Calu3 (cell line): ENCODE data around the gene SLIT1. TPM values are rescaled to one million over a fixed set of nuclear protein-coding genes. Genes with fewer than 3 reads are reported as not detected.

Experiments used
- BruUV-seq: library from RNA; stranded (reverse); fragments of 400-500 nt; replicated peaks from 2 replicates; lab custom pipeline; 2021; lab: Mats Ljungman, UMichigan
- CTCF ChIA-PET: fragments of 300-600 bp; sonication (Branson Sonifier 250); formaldehyde crosslinking; loops from one replicate; lab custom pipeline; 2022; ENCODE audit warnings: antibody characterized with exemption; lab: Charles Lee
- DNase-seq: peaks from one replicate; pipeline ENCODE4 v3.0.0; 2022
- H3K27ac Mint-ChIP-seq: one replicate; pipeline ENCODE4 v1.8.0; 2022; ENCODE audit warnings: mixed read lengths; ENCODE audit not compliant: unreplicated experiment
- H3K27me3 Mint-ChIP-seq: one replicate; pipeline ENCODE4 v1.8.0; 2022; ENCODE audit warnings: mixed read lengths; ENCODE audit not compliant: unreplicated experiment
- H3K36me3 Mint-ChIP-seq: one replicate; pipeline ENCODE4 v1.8.0; 2022; ENCODE audit warnings: mild to moderate bottlenecking, moderate library complexity, mixed read lengths; ENCODE audit not compliant: insufficient read depth, unreplicated experiment
- H3K4me1 Mint-ChIP-seq: one replicate; pipeline ENCODE4 v1.8.0; 2022; ENCODE audit warnings: mild to moderate bottlenecking, low read depth, mixed read lengths; ENCODE audit not compliant: unreplicated experiment
- H3K4me3 Mint-ChIP-seq: one replicate; pipeline ENCODE4 v1.8.0; 2022; ENCODE audit warnings: mild to moderate bottlenecking, low read depth, moderate library complexity, mixed read lengths; ENCODE audit not compliant: unreplicated experiment
- H3K9me3 Mint-ChIP-seq: one replicate; pipeline ENCODE4 v1.8.0; 2022; ENCODE audit warnings: low read depth, mixed read lengths; ENCODE audit not compliant: unreplicated experiment
- intact Hi-C: fragments of 100-400 bp; cut with micrococcal nuclease; formaldehyde crosslinking; loops from one replicate; pipeline ENCODE4 v1.10.0; 2022; ENCODE audit not compliant: unreplicated experiment
- total RNA-seq: library from RNA; stranded (reverse); gene quantifications from 2 replicates; pipeline ENCODE4 v1.2.3, GENCODE V29; 2022
- TF ChIP-seq, protein P1 (sequence below): fragments of 200-600 bp; IDR thresholded peaks from one replicate; pipeline ENCODE4 v1.8.0; 2022; ENCODE audit warnings: antibody characterized with exemption; ENCODE audit not compliant: unreplicated experiment

Gene SLIT1
- total RNA-seq, 1 experiment from 2014 or later: not detected

DNA sequence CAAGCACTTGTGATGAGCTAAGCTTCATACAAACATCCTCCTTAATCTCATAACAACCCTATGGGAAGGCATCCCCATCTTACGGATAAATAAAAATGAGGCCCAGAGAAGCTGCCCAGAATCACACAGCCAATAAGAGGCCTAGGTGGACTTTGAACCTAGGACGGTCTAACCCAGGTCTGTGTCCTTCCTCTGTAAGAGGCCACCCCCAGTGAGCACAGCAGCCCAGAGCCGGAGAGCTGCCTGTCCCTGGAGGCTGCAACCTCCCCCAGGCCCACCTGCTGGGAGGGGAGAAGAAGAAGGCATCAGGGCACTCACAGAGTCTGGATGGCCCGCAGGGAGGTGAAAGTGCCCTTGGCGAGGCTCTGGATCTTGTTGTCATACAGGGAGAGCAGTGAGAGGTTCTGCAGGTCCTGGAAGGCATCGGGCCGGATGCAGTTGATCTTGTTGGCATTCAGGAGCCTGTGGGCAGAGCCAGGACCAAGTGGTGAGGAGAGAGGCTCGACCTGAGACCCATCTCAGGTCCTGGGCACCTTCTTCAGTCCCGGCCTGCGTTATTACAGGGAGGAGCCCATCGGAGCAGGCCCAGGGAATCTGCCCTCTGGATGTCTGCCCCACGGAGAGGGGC, 129.6 kb downstream of the SLIT1 start:
- no peaks in the 10 kb centered on the region for H3K36me3 Mint-ChIP-seq
- TF ChIP-seq, protein P1, sequence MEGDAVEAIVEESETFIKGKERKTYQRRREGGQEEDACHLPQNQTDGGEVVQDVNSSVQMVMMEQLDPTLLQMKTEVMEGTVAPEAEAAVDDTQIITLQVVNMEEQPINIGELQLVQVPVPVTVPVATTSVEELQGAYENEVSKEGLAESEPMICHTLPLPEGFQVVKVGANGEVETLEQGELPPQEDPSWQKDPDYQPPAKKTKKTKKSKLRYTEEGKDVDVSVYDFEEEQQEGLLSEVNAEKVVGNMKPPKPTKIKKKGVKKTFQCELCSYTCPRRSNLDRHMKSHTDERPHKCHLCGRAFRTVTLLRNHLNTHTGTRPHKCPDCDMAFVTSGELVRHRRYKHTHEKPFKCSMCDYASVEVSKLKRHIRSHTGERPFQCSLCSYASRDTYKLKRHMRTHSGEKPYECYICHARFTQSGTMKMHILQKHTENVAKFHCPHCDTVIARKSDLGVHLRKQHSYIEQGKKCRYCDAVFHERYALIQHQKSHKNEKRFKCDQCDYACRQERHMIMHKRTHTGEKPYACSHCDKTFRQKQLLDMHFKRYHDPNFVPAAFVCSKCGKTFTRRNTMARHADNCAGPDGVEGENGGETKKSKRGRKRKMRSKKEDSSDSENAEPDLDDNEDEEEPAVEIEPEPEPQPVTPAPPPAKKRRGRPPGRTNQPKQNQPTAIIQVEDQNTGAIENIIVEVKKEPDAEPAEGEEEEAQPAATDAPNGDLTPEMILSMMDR: no peak
- CTCF ChIA-PET: interaction anchor here (0.9 to 1.1 kb wide), 2 partner anchors 17 to 38 kb away, joined by 3 read pairs; no protein-coding TSS in a partner anchor

DNA sequence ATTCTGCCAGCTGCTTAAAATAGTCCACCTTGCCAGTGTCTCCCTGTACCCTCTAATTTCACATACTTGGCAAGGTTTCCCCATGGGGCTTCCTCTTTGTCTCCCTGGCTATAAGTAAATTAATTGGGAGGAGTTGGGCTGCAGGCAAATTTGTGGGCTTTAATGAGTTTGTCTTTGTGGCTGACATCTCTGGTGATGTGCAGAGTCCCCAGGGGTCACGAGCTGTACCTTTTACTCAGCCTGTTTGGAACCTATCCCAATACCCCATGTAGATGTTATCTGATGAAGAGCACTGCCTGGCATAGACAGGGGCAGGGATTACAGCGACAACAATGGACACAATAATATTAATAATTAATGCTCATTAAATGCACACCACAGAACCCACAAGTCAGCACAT, 132.5 kb downstream of the SLIT1 start:
- Mint-ChIP-seq H3K4me3 (no peak overlapping the region), H3K27me3 (peaks cover 70% of the 10 kb centered on the region), H3K4me1 (peaks cover 9% of the 10 kb centered on the region), H3K27ac (no peak overlapping the region), H3K9me3 (no peaks in the 10 kb centered on the region), H3K36me3 (no peaks in the 10 kb centered on the region)
- CTCF ChIA-PET: interaction anchor here (0.9 to 1.0 kb wide), 2 partner anchors 16 to 20 kb away, joined by 3 to 7 read pairs; no protein-coding TSS in a partner anchor
- intact Hi-C loops: no loop called here
- BruUV-seq: no TSS peak
- no peak for DNase-seq
- TF ChIP-seq, protein P1: no peak

More for the DNA sequence above, 129.6 kb downstream of the SLIT1 start:
- DNase-seq: no peak
- intact Hi-C loops: no loop called here
- Mint-ChIP-seq H3K4me3 (no peak overlapping the region), H3K4me1 (peaks cover 9% of the 10 kb centered on the region), H3K27me3 (peaks cover 54% of the 10 kb centered on the region), H3K27ac (no peak overlapping the region), H3K9me3 (no peaks in the 10 kb centered on the region)
- no TSS peak for BruUV-seq

- H3K4me1 Mint-ChIP-seq: peaks cover 9% of the 10 kb centered on the region
- H3K36me3 Mint-ChIP-seq: no peaks in the 10 kb centered on the region
- H3K9me3 Mint-ChIP-seq: no peaks in the 10 kb centered on the region
- DNase-seq: no peak
- H3K27me3 Mint-ChIP-seq: peaks cover 64% of the 10 kb centered on the region
- CTCF ChIA-PET: interaction anchor here (0.6 to 0.7 kb wide), 2 partner anchors 18 to 25 kb away, joined by 4 to 5 read pairs; no protein-coding TSS in a partner anchor
- no TSS peak for BruUV-seq
- TF ChIP-seq, protein P1: no peak
- H3K27ac Mint-ChIP-seq: no peak overlapping the region
- intact Hi-C loops: no loop called here
- no peak overlapping the region for H3K4me3 Mint-ChIP-seq
Measured at GRCh38 chr10:97050956-97051496, 134.7 kb downstream of the SLIT1 start.

DNA sequence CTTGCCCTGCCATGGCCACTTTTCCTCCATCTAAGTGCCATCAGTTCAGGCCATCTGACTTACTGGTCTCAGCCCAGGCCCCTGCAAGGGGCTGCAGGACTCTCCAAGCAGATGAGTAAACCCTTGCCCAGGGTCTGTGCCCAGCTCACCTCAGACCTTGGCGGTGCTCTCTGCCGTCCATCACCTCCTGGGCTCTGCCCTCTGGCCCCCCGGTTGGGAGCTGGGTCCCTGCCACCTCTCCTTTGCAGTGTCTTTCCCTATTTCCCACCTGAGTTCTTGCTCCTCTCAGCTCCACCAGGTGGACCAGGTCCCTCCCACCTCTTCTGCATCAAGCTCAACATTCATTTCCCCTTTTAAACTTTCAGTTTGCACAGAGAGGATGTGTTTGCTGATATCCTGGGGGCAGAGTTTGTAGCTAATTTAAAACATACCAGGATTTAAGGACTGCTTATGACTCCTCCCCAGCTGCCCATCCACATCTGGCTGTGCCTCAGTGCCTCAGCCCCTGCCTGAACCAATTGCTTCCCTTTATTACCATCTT, 135.5 kb downstream of the SLIT1 start:
- TF ChIP-seq, protein P1: no peak
- no peak overlapping the region for H3K4me3 Mint-ChIP-seq
- CTCF ChIA-PET: interaction anchor here (0.6 kb wide), 1 partner anchor 18 kb away, joined by 5 read pairs; no protein-coding TSS in a partner anchor
- peaks cover 64% of the 10 kb centered on the region for H3K27me3 Mint-ChIP-seq
- H3K4me1 Mint-ChIP-seq: peaks cover 9% of the 10 kb centered on the region
- BruUV-seq: no TSS peak
- intact Hi-C loops: no loop called here
- no peaks in the 10 kb centered on the region for H3K36me3 Mint-ChIP-seq
- H3K9me3 Mint-ChIP-seq: no peaks in the 10 kb centered on the region
- no peak for DNase-seq
- no peak overlapping the region for H3K27ac Mint-ChIP-seq
